NCI-H1105 (cell line): ENCODE measurements around the gene KCTD21.

Experiments used
- DNase-seq: peaks from one replicate; lab custom pipeline; 2025; lab: John Stamatoyannopoulos, UW

KCTD21 gene

GRCh38 chr11:78218707-78219492 lies 30.5 kb upstream of the KCTD21 start:
- DNase-seq, result no peak

- no peak for DNase-seq
These were observed 29.5 kb upstream of the KCTD21 start for GRCh38 chr11:78217650-78218541.

- no peak for DNase-seq
These were observed 28.3 kb upstream of the KCTD21 start for GRCh38 chr11:78216571-78217287.

- no peak for DNase-seq
These were observed 27.6 kb upstream of the KCTD21 start for GRCh38 chr11:78216021-78216420.

- no peak for DNase-seq
These were observed 26.1 kb upstream of the KCTD21 start for GRCh38 chr11:78214331-78215194.

- DNase-seq, result no peak
These were observed 25.3 kb upstream of the KCTD21 start for GRCh38 chr11:78213526-78214330.

- no peak for DNase-seq
These were observed 24.4 kb upstream of the KCTD21 start for GRCh38 chr11:78212586-78213371.

- DNase-seq, result no peak
These were observed 23.1 kb upstream of the KCTD21 start for GRCh38 chr11:78211565-78211964.

GRCh38 chr11:78210000-78210608 lies 21.7 kb upstream of the KCTD21 start:
- no peak for DNase-seq

- no peak for DNase-seq
These were observed 21.1 kb upstream of the KCTD21 start for GRCh38 chr11:78209478-78209877.

GRCh38 chr11:78208257-78209165 lies 20.1 kb upstream of the KCTD21 start:
- DNase-seq, result no peak

GRCh38 chr11:78207532-78208256 lies 19.3 kb upstream of the KCTD21 start:
- no peak for DNase-seq

GRCh38 chr11:78205691-78206090 lies 17.3 kb upstream of the KCTD21 start:
- DNase-seq, result no peak

GRCh38 chr11:78205256-78205655 lies 16.8 kb upstream of the KCTD21 start:
- no peak for DNase-seq

- DNase-seq, result no peak
These were observed 14.8 kb upstream of the KCTD21 start for GRCh38 chr11:78203184-78203583.

- DNase-seq, result no peak
These were observed 14.3 kb upstream of the KCTD21 start for GRCh38 chr11:78202733-78203167.

GRCh38 chr11:78201096-78201818 lies 12.8 kb upstream of the KCTD21 start:
- DNase-seq, result no peak
